IPS DF 19.7 (cell line): Measurements from ENCODE around the gene THSD7A.
"Not testable (repeated sequence)": the region's sequence is repeated elsewhere in the genome, so short reads cannot be mapped to it uniquely, and the experiment has no call there.

ENCODE experiments used
- DNase-seq: peaks from one replicate; pipeline ENCODE4 v3.0.0-alpha.2; 2013; ENCODE audit warnings: low read depth, low spot score

The THSD7A gene

GRCh38 chr7:11584406-11585031 lies 247.5 kb downstream of the THSD7A start:
- no peak for DNase-seq

GRCh38 chr7:11579141-11579540 lies 252.9 kb downstream of the THSD7A start:
- no peak for DNase-seq

- DNase-seq, result no peak
These were observed 255.7 kb downstream of the THSD7A start for GRCh38 chr7:11576310-11576709.

- no peak for DNase-seq
These were observed 258.8 kb downstream of the THSD7A start for GRCh38 chr7:11573128-11573750.

- DNase-seq, result no peak
These were observed 261.0 kb downstream of the THSD7A start for GRCh38 chr7:11570922-11571550.

GRCh38 chr7:11570205-11570604 lies 261.8 kb downstream of the THSD7A start:
- no peak for DNase-seq

GRCh38 chr7:11567571-11567970 lies 264.4 kb downstream of the THSD7A start:
- no peak for DNase-seq

GRCh38 chr7:11557627-11558026 lies 274.4 kb downstream of the THSD7A start:
- peak; percentile 72 for DNase-seq

- DNase-seq, result no peak
These were observed 279.2 kb downstream of the THSD7A start for GRCh38 chr7:11552676-11553296.

GRCh38 chr7:11551470-11551869 lies 280.5 kb downstream of the THSD7A start:
- DNase-seq, result no peak

GRCh38 chr7:11548532-11548931 lies 283.5 kb downstream of the THSD7A start:
- no peak for DNase-seq

- DNase-seq, result no peak
These were observed 290.7 kb downstream of the THSD7A start for GRCh38 chr7:11541330-11541729.

- no peak for DNase-seq
These were observed 291.7 kb downstream of the THSD7A start for GRCh38 chr7:11540271-11540761.

GRCh38 chr7:11539853-11540252 lies 292.1 kb downstream of the THSD7A start:
- no peak for DNase-seq

- DNase-seq, result no peak
These were observed 293.2 kb downstream of the THSD7A start for GRCh38 chr7:11538751-11539299.

GRCh38 chr7:11533229-11533820 lies 298.7 kb downstream of the THSD7A start:
- no peak for DNase-seq

GRCh38 chr7:11529382-11529781 lies 302.6 kb downstream of the THSD7A start:
- no peak for DNase-seq

- no peak for DNase-seq
These were observed 304.3 kb downstream of the THSD7A start for GRCh38 chr7:11527707-11528106.

GRCh38 chr7:11524476-11525397 lies 307.3 kb downstream of the THSD7A start:
- DNase-seq, result no peak

- DNase-seq, result not testable (repeated sequence)
These were observed 310.0 kb downstream of the THSD7A start for GRCh38 chr7:11521964-11522499.
